ENCODE data around the gene RAPGEF1.
A peak's percentile ranks its signal among the peaks of the same experiment; 100 is the strongest.

Gene RAPGEF1, protein sequence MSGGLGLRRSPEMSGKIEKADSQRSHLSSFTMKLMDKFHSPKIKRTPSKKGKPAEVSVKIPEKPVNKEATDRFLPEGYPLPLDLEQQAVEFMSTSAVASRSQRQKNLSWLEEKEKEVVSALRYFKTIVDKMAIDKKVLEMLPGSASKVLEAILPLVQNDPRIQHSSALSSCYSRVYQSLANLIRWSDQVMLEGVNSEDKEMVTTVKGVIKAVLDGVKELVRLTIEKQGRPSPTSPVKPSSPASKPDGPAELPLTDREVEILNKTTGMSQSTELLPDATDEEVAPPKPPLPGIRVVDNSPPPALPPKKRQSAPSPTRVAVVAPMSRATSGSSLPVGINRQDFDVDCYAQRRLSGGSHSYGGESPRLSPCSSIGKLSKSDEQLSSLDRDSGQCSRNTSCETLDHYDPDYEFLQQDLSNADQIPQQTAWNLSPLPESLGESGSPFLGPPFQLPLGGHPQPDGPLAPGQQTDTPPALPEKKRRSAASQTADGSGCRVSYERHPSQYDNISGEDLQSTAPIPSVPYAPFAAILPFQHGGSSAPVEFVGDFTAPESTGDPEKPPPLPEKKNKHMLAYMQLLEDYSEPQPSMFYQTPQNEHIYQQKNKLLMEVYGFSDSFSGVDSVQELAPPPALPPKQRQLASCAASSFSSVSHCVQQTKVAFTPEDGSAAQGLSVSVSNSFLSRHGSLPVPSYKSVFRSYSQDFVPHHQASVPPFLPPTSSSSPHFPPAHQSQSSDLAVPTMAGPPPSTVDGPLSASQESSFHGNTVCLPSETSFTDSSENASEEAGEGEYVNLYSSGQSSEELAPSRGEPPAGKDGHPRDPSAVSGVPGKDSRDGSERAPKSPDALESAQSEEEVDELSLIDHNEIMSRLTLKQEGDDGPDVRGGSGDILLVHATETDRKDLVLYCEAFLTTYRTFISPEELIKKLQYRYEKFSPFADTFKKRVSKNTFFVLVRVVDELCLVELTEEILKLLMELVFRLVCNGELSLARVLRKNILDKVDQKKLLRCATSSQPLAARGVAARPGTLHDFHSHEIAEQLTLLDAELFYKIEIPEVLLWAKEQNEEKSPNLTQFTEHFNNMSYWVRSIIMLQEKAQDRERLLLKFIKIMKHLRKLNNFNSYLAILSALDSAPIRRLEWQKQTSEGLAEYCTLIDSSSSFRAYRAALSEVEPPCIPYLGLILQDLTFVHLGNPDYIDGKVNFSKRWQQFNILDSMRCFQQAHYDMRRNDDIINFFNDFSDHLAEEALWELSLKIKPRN (N-terminal part only)

GRCh38 chr9:131739959-131740648 lies at the start of gene RAPGEF1:
TSS of gene RAPGEF1 (minus strand) at chr9:131740076. CDS start at chr9:131739830, 246 bp downstream.
- peak; percentile 68 to 83 (median 83) for DNase-seq (ENCODE audit: low read depth in 2 of 3, low spot score in 1 of 3)

DNA sequence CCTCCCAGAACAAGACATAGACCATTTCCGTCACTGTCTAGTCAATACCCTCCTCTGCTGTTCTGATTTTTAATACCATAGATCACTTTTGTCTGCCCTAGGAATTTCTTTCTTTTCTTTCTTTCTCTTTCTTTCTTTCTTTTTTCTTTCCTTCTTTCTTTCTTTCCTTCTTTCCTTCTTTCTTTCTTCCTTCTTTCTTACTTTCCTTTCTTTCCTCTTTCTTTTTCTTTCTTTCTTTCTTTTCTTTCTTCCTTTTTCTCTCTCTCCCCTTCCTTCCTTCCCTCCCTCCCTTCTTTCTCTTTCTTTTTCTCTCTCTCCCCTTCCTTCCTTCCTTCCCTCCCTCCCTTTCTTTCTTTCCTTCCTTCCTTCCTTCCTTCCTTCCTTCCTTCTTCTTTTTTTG lies 49.0 kb upstream of the RAPGEF1 start:
- no peak for DNase-seq (ENCODE audit: low read depth in 2 of 3, low spot score in 1 of 3)

- no peak for DNase-seq (ENCODE audit: low read depth in 2 of 3, low spot score in 1 of 3)
Observed at GRCh38 chr9:131787838-131788237, 48.0 kb upstream of the RAPGEF1 start.

- DNase-seq (ENCODE audit: low read depth in 2 of 3, low spot score in 1 of 3), result no peak
Observed at GRCh38 chr9:131784748-131785501, 45.0 kb upstream of the RAPGEF1 start.

DNA sequence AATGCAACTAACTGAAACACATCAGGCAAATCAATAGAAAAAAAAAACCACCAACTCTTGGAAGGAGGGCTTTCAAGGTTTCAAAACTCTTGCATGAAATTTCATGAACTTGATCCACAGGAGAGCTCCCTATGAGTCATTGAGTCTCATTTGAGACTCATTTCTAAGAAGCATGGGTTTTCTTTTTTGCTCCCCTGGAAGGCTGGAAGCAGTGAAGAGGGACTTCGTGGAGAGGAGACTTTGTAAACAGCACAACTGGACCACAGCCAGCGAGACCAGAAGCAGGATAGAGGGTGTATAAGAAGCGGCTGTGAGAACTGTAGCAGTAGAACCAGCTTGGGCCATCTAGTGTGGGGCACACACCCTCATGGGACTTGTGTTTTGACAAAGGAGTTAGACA lies 41.2 kb upstream of the RAPGEF1 start:
- no peak for DNase-seq (ENCODE audit: low read depth in 2 of 3, low spot score in 1 of 3)

DNA sequence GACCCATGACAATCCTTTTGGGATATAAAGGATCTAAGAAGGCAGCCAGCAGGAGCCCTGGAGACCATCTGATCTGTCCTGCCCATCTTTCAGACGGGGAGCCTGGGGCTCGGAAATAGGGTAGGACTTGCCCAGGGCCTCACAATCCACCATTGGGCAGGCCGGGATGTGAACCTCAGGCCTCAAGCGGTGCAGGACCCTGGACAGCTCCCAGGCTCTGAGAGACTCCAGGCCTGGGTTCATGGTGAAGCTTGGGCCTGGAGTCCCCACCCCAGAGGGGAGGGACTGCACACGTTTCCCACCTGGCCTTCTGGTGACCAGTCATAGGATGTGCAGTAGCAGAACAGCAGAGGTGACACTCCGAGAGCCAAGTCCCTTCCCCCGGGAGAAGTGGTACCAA lies 36.6 kb upstream of the RAPGEF1 start:
- peak in 2 of 3 donors; percentile 19 to 30 for DNase-seq (ENCODE audit: low read depth in 2 of 3, low spot score in 1 of 3)

- no peak for DNase-seq (ENCODE audit: low read depth in 2 of 3, low spot score in 1 of 3)
Observed at GRCh38 chr9:131776036-131776435, 36.2 kb upstream of the RAPGEF1 start.

- DNase-seq (ENCODE audit: low read depth in 2 of 3, low spot score in 1 of 3), result no peak
Observed at GRCh38 chr9:131774636-131775035, 34.8 kb upstream of the RAPGEF1 start.

- peak in 1 of 3 donors; percentile 8 for DNase-seq (ENCODE audit: low read depth in 2 of 3, low spot score in 1 of 3)
Observed at GRCh38 chr9:131773911-131774379, 34.1 kb upstream of the RAPGEF1 start.

GRCh38 chr9:131772940-131773339 lies 33.1 kb upstream of the RAPGEF1 start:
- DNase-seq (ENCODE audit: low read depth in 2 of 3, low spot score in 1 of 3), result no peak

- no peak for DNase-seq (ENCODE audit: low read depth in 2 of 3, low spot score in 1 of 3)
Observed at GRCh38 chr9:131771646-131772045, 31.8 kb upstream of the RAPGEF1 start.

DNA sequence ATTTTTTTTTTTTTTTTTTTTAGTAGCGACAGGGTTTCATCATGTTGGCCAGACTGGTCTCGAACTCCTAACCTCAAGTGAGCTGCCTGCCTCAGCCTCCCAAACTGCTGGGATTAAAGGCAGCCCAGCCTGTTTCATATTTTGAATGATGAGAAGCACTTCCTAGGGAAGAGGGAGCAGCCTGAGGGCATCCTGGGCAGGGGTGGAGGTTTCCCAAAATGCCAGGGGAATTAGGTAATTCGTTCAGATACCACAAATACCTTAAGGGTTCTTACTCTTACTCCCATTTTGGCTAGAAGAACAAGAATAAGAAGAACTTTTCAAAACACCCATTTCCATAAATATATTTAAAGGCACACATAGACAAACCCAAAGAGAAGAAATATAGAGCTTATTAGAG lies 29.5 kb upstream of the RAPGEF1 start:
- DNase-seq (ENCODE audit: low read depth in 2 of 3, low spot score in 1 of 3), result no peak

- DNase-seq (ENCODE audit: low read depth in 2 of 3, low spot score in 1 of 3), result no peak
Observed at GRCh38 chr9:131764568-131764967, 24.7 kb upstream of the RAPGEF1 start.

GRCh38 chr9:131762356-131762932 lies 22.6 kb upstream of the RAPGEF1 start:
- DNase-seq (ENCODE audit: low read depth in 2 of 3, low spot score in 1 of 3), result peak in 2 of 3 donors; percentile 67 to 71

GRCh38 chr9:131759017-131759647 lies 19.3 kb upstream of the RAPGEF1 start:
- DNase-seq (ENCODE audit: low read depth in 2 of 3, low spot score in 1 of 3), result no peak

GRCh38 chr9:131757549-131757948 lies 17.7 kb upstream of the RAPGEF1 start:
- no peak for DNase-seq (ENCODE audit: low read depth in 2 of 3, low spot score in 1 of 3)

DNA sequence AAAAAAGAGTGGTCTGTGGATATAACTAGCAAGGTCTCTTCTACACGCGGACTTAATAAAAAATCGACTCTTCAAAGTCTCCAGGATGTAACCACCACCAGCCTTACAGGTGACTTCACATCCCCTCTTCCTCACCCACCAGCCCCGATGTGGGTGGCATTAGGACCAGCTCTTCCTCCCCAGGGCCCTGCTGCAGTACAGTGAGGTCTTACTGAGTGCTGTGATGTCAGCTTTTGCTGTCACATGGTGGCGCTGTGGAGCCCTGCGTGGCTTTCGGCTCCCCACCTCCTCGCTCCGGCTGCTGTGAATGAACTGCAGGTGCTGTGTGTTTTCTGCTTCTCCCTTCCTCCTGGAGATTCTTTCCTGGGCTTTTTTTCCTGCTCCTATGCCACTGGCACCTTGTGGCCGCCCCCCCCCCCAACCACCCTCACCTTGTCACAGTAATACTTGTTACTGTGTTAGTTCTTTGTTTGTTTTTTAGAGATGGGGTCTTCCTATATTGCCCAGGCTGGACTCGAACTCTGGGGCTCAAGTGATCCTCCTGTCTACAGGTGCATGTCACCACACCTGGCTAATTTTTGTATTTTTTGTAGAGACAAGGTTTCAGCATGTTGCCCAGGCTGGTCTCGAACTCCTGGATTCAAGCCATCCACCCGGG lies 15.8 kb upstream of the RAPGEF1 start:
- peak; percentile 68 to 88 (median 83) for DNase-seq (ENCODE audit: low read depth in 2 of 3, low spot score in 1 of 3)

GRCh38 chr9:131754846-131755245 lies 15.0 kb upstream of the RAPGEF1 start:
- DNase-seq (ENCODE audit: low read depth in 2 of 3, low spot score in 1 of 3), result no peak
